Measurements from ENCODE around the gene GPX4. TPM values are rescaled to one million over a fixed set of nuclear protein-coding genes. Genes with fewer than 3 reads are reported as not detected.

Gene GPX4
- polyA plus RNA-seq, 3 donors = 211 to 268 (median 248) TPM

DNA sequence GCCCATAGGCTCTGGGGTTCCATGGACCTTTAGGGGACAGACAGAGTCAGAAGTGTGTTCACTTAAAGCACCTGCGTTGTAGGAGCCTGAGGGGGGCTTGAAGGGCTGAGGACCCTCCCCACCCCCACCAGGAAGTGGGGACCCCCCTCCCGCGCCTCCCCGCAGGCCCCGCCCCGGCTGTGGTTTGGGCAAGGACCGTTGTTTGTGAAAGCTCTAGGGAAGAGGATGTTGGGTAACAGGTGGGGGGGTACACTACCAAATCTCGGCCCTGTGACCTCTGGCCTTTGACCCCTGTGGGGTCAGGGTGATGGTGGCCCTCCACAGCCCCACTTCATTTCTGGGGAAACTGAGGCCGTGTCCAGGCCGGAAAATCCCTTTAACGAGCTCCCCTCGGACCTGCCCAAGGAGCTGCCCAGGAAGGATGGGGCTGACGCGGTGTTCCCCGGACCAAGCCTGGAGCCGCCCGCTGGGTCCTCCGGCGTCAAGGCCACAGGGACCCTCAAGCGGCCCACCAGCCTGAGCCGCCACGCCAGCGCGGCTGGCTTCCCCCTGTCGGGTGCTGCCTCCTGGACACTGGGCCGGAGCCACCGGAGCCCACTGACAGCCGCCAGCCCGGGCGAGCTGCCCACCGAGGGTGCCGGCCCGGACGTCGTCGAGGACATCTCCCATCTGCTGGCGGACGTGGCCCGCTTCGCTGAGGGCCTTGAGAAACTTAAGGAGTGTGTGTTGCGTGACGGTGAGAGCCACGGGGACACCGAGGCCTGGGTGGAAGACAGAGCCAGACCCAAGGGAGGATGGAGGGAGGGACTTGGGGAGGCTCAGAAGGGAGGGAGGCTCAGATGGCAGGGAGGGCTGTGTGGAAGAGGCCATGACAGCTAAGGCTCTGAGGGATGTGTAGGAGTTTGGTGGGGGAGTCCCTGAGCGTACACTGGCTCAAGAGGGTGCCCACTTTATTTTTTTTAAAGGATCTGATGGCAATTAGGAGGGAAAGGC is 35.5 kb upstream of the GPX4 start:
- no peak for DNase-seq (ENCODE audit: low read depth in 3 of 3, low spot score in 2 of 3)

DNA sequence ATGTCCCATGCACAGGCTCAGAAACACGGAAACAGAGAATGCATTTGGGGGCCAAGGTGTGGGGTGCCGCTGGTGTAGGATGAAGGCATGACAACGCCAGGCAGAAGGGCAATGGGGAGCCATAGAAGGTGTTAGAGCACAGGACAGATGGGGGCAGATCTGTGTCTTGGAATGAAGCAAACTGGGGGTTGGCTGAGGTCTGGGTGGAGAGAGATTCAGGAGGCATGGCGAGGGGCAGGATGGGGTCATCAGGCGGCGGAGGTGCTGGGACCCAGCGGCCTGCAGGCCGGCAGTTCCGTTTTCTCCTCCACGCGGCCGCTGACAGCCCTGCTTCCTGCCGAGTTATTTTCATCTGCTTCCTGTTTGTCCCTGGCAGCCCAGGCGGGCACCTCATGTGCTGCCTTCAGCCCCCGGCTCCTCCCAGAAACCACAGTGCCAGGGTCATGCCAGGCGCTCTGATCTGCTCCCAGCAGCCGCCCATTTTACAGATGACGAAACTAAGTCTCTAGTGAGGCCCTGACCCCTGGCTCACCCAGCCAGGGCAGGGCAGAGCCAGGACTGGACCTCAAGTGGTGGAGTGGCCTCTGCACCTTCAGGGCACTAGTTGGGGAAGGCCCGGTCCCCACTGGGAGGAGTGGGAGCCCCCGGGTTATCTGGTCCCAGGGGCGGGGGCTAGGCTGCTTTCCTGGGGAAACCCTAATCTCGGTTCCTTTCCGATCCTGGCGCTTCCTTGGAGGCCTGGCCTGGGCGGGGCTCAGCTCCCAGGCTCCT is 34.6 kb upstream of the GPX4 start:
- DNase-seq (ENCODE audit: low read depth in 3 of 3, low spot score in 2 of 3) = no peak

DNA sequence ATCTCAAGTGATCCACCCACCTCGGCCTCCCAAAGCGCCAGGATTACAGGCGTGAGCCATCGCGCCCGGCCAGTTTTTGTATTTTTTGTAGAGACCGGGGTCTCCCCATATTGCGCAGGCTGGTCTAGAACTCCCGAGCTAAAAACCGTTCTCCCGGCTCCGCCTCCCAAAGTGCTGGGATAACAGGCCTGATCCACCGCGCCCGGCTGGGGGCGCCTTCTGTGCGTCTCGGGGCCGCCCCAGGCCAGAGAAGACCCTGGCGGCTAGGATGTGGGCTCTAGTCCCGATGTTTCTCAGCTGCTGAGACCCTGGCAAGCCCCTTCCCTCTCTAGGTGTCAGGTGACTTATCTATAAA is 33.2 kb upstream of the GPX4 start:
- no peak for DNase-seq (ENCODE audit: low read depth in 3 of 3, low spot score in 2 of 3)

DNA sequence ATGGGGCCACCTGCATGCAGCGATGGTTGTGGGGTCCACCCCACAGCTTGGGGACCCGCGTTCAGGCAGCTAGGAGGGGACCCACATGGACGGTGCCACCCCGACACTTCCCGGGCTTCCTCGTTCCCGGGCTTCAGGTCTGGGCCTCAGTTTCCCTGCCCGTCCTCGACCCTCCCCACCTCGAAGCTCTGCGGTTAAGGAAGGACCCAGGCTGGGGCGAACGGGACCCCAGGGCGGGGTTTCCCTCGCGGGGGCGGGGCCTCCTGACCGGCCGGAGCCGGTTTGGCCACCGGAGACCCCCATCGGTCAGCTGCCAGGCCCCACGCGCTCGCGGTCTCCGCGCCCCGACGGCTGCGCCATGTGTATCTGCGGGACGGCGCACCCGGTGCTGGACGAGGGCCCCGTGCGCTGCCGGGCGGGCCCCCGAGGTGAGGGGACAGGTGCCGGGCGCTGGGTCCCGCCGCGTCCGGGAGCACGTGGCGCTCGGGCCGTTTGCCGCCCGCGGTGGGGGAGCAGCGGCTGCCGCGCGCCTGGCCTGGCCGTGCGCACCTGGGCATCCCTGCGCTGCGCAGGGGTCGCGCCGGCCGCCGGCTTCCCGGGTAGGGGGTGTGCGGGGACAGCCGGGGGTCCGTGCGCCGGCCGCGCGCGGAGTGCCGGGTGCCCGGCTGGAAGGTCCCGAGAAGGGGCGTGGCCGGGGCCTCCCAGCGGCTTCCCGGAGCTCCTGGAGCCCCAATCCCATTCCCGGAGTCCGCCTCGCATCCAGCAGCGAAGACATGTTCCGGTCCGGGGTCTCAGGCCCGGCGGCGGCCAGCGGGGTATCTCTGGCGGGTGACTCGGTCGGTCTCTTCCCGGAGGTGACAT is 32.6 kb upstream of the GPX4 start:
- DNase-seq (ENCODE audit: low read depth in 3 of 3, low spot score in 2 of 3) = no peak

DNA sequence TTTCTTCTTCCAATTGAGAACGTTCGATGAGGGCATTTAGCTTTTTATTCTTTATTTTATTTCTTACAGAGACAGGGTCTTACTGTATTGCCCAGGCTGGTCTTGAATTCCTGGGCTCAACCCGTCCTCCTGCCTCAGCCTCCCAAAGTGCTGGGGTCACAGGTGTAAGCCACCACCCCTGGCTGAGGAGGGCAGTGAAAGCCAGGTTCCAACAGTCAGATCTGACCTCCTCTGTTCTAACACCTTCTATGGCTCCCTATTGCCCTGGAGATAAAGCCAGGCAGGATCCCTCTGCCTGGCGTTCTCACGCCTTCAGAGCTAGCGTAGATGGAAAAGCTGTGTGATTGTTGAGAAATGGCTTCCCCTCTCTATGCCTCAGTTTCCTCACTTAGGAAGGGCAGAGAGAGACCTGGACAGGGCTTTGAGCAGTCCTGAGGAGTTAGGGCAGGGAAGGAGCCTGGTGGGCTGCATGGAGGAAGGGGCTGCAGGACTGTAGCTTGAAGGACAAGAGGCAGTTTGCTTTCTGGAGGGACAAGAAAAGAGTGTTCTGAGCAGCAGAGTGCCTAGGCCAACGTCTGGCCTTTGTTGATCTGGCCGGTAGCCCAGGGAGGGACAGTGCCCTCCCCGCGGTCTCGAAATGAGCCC is 31.3 kb upstream of the GPX4 start:
- no peak for DNase-seq (ENCODE audit: low read depth in 3 of 3, low spot score in 2 of 3)

DNA sequence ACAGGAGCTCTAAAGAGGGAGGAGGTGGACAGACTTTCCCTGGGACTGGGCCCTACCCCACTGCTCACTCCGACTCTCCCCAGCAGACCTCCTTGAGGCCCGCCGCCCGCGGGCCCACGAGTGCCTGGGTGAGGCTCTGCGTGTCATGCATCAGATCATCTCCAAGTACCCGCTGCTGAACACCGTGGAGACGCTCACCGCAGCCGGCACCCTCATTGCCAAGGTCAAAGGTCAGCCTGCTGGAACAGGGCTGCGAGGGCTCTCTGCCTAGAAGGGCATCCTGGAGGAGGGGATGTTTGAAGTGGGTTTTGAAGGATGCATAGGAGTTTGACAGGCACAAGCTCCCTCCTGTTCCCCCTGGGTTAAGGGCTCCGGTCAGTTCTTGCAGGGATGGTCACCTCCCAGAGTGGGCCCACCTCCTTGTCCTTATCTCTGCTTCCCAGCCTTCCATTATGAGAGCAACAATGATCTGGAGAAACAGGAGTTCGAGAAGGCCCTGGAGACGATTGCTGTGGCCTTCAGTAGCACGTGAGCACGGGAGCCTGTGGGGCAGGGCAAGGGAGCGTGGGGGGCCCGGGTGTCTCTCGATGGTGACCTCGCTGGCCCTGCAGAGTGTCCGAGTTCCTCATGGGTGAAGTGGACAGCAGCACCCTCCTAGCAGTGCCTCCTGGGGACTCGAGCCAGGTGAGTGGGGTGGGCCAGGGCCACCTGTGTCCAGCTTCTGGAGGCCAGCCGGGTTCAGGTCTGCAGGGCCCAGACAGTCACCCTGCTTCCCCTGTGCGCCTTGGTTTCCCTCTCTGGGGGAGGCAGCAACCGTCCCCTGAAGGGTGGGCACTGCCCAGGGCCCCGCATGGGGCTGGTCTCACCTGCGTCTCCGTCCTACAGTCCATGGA is 30.5 kb upstream of the GPX4 start:
- no peak for DNase-seq (ENCODE audit: low read depth in 3 of 3, low spot score in 2 of 3)

DNA sequence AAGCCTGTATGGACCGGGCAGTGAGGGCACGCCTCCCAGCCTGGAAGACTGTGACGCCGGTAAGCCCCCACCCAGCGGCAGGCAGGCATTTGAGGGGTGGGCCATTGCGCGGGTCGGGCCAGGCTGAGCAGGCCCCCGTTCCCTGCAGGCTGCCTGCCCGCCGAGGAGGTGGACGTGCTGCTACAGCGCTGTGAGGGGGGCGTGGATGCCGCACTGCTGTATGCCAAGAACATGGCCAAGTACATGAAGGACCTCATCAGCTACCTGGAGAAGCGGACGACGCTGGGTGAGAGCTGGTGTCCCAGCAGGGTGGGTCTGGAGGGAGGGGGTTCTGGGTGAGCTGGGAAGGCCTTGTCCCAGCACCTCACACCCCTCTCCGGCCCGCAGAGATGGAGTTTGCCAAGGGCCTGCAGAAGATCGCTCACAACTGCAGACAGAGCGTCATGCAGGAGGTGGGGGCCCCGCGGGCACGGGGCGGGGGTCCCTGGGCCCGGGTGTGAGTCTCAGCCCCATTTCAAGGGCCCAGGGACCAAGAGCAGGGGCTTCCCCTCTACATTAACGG is 29.8 kb upstream of the GPX4 start:
- DNase-seq (ENCODE audit: low read depth in 3 of 3, low spot score in 2 of 3) = no peak

DNA sequence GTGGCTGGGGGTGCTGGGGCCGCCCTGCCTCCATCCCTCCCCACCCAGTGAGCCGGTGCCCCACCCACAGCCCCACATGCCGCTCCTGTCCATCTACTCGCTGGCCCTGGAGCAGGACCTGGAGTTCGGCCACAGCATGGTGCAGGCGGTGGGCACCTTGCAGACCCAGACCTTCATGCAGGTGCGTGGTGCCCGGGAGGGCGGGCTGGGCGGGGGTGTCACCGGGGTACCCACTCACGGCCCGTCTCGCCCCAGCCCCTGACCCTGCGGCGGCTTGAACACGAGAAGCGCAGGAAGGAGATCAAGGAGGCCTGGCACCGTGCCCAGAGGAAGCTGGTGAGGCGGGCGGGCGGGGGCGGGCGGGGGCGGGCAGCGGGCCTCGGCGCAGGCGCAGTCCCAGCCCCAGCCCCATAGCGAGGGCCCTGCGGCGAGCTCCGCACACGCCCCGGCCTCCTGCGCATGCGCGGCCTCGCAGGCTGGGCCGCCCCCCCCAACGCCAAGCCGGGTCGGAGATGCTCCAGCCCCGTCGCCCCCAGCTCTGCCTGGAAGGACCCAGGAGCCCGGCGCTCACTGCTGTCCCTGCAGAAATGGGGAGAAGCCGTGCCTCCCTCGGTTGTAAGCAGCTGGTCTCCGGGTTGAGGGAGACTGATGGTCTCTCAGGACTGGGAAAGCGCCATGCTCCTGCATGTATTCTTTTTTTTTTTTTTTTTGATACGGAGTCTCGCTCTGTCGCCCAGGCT is 29.1 kb upstream of the GPX4 start:
- no peak for DNase-seq (ENCODE audit: low read depth in 3 of 3, low spot score in 2 of 3)

DNA sequence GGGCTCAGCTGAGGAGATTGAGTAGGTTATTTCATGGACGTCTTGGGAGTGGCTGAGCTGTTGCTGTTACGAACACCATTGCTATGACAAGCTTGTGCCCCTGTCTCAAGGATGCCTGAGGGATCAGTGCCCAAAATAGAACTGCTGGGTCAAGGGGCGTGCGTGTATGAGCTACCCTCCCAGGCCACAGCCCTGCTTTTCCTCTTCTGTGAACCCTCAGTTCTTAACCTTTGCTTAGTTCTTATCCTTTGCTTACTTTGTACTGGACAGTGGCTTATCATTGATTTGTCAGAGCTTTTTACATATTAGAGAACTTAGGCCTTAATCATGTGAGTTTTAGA is 27.8 kb upstream of the GPX4 start:
- no peak for DNase-seq (ENCODE audit: low read depth in 3 of 3, low spot score in 2 of 3)

DNA sequence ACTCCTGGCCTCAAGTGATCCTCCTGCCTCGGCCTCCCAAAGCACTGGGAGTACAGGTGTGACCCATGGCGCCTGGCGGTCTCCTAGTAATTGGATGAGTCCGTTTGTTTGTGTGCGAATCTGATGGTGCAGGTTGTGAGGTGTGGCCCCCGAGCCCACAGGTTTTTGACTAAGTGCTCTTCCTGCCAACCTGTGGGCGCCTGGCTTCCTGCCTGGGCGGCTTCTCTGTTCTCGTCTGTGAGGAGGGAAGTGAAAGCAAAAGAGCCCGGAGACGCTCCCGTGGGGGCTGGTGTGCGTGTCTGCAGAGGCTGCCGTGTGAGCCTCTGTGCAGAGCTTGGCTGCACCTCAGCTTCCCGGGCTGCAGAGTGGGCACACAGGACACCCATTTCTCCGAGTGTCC is 26.8 kb upstream of the GPX4 start:
- no peak for DNase-seq (ENCODE audit: low read depth in 3 of 3, low spot score in 2 of 3)

DNA sequence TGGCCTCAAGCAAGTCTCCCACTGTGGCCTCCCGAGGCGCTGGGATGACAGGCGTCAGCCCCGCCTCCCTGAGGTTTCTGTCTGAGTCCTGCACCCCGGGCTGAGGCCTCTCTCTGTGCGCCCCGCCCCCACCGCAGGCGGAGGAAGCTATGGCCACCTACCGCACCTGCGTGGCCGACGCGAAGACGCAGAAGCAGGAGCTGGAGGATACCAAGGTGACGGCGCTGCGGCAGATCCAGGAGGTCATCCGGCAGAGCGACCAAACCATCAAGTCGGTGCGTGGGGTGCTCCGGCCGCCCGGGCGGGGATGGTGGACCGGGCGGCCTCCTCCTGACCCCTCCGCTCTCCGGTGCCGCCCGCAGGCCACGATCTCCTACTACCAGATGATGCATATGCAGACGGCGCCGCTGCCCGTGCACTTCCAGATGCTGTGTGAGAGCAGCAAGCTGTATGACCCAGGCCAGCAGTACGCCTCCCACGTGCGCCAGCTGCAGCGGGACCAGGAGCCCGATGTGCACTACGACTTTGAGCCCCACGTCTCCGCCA is 24.2 kb upstream of the GPX4 start:
- DNase-seq (ENCODE audit: low read depth in 3 of 3, low spot score in 2 of 3) = no peak

DNA sequence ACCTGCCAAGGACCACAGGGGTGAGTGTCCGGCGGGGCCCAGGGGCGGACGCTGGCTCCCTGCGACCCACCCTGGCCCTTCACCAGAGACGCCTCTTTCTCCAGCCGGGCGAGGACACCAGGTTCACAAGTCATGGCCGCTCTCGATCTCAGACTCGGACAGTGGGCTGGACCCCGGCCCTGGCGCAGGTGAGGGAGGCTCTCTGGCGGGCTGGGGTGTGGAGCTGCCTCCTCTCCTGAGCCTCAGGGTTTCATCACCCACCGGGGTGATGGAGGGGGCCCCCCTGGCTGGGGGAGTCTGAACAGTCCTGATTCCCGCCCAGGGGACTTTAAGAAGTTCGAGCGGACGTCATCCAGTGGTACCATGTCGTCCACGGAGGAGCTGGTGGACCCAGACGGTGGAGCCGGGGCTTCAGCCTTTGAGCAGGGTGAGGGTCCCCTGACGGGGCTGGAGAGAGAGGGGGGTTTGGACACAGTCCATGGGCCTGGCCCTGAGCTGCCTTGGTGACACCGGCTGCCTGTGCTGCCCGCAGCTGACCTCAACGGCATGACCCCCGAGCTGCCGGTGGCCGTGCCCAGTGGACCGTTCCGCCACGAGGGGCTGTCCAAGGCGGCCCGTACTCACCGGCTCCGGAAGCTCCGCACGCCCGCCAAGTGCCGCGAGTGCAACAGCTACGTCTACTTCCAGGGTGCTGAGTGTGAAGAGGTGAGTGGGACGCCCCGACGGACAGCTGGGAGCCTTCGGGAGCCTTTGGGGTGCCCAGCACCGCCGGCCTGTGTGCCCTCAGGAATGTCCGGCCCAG is 23.2 kb upstream of the GPX4 start:
- no peak for DNase-seq (ENCODE audit: low read depth in 3 of 3, low spot score in 2 of 3)

DNA sequence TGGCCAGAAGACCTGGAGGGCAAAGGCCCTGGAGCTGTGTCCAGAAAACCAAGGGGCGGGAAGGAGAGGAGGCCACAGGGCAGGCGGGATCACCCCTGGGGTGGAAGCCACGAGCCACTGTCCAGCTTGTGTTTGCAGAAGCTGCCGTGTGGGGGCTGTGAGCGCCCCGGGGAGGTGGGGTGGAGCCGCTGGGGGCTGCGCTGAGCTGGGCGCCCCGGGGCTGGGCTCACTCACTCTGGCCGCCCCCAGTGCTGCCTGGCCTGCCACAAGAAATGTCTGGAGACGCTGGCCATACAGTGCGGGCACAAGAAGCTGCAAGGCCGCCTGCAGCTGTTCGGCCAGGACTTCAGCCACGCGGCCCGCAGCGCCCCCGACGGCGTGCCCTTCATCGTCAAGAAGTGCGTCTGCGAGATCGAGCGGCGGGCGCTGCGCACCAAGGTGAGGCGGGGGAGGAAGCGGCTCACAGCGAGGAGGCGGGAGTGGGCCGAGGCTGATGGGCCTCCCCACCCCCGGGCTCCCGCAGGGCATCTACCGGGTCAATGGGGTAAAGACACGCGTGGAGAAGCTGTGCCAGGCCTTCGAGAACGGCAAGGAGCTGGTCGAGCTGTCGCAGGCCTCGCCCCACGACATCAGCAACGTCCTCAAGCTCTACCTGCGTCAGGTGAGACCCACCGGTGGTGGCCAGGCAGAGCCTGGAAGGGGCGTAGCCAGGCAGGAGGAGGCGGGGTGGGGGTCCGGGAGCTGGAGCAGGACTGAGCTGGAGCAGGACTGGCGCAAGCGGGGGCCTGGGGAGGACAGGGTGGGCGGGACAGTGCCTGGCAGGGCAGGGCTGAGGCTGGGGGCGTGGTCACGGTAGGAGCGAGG is 22.3 kb upstream of the GPX4 start:
- no peak for DNase-seq (ENCODE audit: low read depth in 3 of 3, low spot score in 2 of 3)

DNA sequence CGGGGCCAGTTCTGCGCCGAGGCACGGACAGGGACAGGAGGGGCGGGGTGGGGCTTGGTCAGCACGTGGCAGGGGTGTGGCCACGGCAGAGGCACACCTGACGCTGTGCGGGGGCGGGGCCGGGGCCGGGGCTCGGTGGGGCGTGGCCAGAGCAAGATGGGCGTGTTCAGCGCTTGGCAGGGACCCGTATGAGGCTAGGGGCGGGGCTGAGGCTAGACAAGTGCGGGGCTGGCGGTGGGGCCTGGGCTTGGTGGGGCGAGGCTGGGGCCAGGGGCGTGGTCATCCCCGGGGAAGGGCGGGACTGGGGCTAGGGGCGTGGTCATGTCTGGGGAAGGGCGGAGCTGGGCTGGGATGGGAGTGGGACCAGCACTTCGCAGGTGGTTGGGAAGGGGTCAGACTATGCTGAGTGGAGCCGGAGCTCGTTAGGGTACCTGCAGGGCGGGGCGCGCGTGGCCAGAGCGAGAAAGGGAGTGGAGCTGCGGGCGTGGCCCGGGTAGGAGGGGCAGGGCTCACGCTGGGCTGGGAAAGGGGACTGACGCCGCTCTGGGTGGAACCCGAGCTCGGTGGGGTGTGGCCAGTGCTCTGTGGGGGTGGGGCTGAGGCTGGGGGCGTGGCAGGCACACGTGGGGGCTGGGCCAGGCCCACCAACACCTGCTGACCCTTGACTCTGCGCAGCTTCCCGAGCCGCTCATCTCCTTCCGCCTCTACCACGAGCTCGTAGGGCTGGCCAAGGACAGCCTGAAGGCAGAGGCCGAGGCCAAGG is 21.4 kb upstream of the GPX4 start:
- no peak for DNase-seq (ENCODE audit: low read depth in 3 of 3, low spot score in 2 of 3)

DNA sequence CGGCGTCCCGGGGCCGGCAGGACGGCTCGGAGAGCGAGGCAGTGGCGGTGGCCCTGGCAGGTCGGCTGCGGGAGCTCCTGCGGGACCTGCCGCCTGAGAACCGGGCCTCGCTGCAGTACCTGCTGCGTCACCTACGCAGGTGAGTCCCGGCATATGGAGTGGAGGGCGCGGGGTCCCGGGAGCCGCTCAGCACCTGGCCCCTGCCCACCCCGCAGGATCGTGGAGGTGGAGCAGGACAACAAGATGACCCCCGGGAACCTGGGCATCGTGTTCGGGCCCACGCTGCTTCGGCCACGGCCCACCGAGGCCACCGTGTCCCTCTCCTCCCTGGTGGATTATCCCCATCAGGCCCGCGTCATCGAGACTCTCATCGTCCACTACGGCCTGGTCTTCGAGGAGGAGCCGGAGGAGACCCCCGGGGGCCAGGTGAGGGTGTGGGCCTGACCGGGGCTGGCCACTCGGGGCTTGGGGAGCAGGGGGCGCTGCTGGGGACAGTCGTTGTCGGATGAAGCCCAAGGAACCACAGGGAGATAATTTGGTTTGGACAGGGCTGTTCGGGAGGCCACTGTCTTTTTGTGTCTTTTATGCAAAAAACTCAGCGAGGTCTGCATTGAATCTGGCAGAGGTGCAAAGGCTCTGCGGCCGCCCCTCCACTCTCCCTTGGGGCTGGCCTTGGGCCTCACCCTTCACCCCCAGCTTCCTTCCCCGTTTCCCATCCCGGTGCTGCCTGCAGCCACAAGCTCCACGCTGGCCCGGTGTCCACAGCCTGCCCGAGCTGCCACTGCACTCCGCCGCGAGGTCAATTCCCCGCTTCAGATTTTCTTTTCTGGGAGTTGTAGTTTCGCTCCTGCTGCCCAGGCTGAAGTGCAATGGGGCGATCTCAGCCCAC is 20.6 kb upstream of the GPX4 start:
- DNase-seq (ENCODE audit: low read depth in 3 of 3, low spot score in 2 of 3) = no peak
